PFSK-1 (cell line): ENCODE results near the gene LILRB2.

Experiments
- FOXP2 ChIP-seq: optimal IDR thresholded peaks from 2 replicates; pipeline ENCODE3; 2011; ENCODE audit warnings: borderline replicate concordance, control low read depth, inconsistent platforms; ENCODE audit not compliant: insufficient read depth; ENCODE audit errors: extremely low read length, extremely low read depth
- POLR2AphosphoS5 ChIP-seq: IDR thresholded peaks from 2 replicates; pipeline ENCODE4 v1.6.1; 2012; ENCODE audit warnings: low read depth, mild to moderate bottlenecking, control low read depth, low read length, moderate library complexity
- SIN3A ChIP-seq: IDR thresholded peaks from 2 replicates; pipeline ENCODE4 v1.6.1; 2012; ENCODE audit warnings: mild to moderate bottlenecking, low read length, moderate library complexity, borderline replicate concordance; ENCODE audit not compliant: insufficient read depth
- TAF1 ChIP-seq: IDR thresholded peaks from 2 replicates; pipeline ENCODE4 v1.6.1; 2012; ENCODE audit warnings: low read length, control low read depth, borderline replicate concordance; ENCODE audit not compliant: insufficient read depth
- TF ChIP-seq, protein P1 (sequence below), 2 experiments: IDR thresholded peaks; 2 replicates each; pipeline versions ENCODE4 v1.6.1 to v1.8.0; 2011 to 2012; ENCODE audit warnings: low read depth in 2 of 2, low read length in 2 of 2, control low read depth in 1 of 2, inconsistent platforms in 1 of 2, mild to moderate bottlenecking in 1 of 2, moderate library complexity in 1 of 2; ENCODE audit not compliant: insufficient read depth in 1 of 2

Gene LILRB2

GRCh38 chr19:54316746-54317107 is 35.8 kb upstream of the LILRB2 start:
- TF ChIP-seq TAF1 (no peak), FOXP2 (no peak), POLR2AphosphoS5 (no peak), SIN3A (no peak)
- TF ChIP-seq, protein P1, sequence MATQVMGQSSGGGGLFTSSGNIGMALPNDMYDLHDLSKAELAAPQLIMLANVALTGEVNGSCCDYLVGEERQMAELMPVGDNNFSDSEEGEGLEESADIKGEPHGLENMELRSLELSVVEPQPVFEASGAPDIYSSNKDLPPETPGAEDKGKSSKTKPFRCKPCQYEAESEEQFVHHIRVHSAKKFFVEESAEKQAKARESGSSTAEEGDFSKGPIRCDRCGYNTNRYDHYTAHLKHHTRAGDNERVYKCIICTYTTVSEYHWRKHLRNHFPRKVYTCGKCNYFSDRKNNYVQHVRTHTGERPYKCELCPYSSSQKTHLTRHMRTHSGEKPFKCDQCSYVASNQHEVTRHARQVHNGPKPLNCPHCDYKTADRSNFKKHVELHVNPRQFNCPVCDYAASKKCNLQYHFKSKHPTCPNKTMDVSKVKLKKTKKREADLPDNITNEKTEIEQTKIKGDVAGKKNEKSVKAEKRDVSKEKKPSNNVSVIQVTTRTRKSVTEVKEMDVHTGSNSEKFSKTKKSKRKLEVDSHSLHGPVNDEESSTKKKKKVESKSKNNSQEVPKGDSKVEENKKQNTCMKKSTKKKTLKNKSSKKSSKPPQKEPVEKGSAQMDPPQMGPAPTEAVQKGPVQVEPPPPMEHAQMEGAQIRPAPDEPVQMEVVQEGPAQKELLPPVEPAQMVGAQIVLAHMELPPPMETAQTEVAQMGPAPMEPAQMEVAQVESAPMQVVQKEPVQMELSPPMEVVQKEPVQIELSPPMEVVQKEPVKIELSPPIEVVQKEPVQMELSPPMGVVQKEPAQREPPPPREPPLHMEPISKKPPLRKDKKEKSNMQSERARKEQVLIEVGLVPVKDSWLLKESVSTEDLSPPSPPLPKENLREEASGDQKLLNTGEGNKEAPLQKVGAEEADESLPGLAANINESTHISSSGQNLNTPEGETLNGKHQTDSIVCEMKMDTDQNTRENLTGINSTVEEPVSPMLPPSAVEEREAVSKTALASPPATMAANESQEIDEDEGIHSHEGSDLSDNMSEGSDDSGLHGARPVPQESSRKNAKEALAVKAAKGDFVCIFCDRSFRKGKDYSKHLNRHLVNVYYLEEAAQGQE (IDR thresholded peaks at IDR 0.05; ENCODE audit: insufficient read depth in 1 of 2, low read depth in 2 of 2, low read length in 2 of 2): no peak

DNA sequence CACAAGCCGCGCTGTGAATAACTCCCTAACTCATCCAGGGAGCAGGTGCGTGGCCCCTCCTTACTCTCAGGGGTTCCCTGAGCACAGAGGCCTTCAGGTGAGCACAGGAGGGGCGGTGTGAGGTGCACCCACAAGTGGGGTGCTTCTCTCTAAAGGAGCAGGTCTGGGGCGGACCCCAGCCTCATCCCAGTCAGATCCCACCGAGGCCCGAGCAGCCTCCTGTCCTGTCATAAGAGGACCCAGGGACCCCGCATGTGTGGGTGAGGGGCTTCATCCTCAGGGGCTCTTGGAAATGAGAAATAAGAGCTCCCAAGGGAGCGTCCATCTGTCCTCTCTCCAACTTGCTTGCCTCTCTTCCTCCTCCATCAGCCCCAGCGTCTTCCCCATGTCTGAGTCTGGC is 35.0 kb upstream of the LILRB2 start:
- TF ChIP-seq SIN3A (no peak), FOXP2 (no peak), TAF1 (no peak), POLR2AphosphoS5 (no peak)
- TF ChIP-seq, protein P1 (IDR thresholded peaks at IDR 0.05; ENCODE audit: insufficient read depth in 1 of 2, low read depth in 2 of 2, low read length in 2 of 2): no peak

- no peak for TF ChIP-seq TAF1
- TF ChIP-seq POLR2AphosphoS5: no peak
- TF ChIP-seq, protein P1 (IDR thresholded peaks at IDR 0.05; ENCODE audit: insufficient read depth in 1 of 2, low read depth in 2 of 2, low read length in 2 of 2): no peak
- no peak for TF ChIP-seq SIN3A
- TF ChIP-seq FOXP2: no peak
These were observed 31.8 kb upstream of the LILRB2 start, which contains the start of gene LILRA5 for GRCh38 chr19:54312436-54313377. TSS of gene LILRA5 (minus strand) at chr19:54313166. CDS start at chr19:54313019, 147 bp downstream.

GRCh38 chr19:54312011-54312410 is 31.1 kb upstream of the LILRB2 start:
- TF ChIP-seq TAF1 (no peak), POLR2AphosphoS5 (no peak), SIN3A (no peak), FOXP2 (no peak)
- TF ChIP-seq, protein P1 (IDR thresholded peaks at IDR 0.05; ENCODE audit: insufficient read depth in 1 of 2, low read depth in 2 of 2, low read length in 2 of 2): no peak
